Dermis microvascular lymphatic vessel endothelial cell (primary cell): ENCODE results near the gene PALD1. TPM values are rescaled to one million over a fixed set of nuclear protein-coding genes. Genes with fewer than 3 reads are reported as not detected.
A peak's percentile ranks its signal among the peaks of the same experiment; 100 is the strongest.
"Not testable (repeated sequence)": the region's sequence is repeated elsewhere in the genome, so short reads cannot be mapped to it uniquely, and the experiment has no call there.

Experiments used
- DNase-seq, 2 donors: peaks; one replicate each; pipeline versions ENCODE4 v3.0.0 to v3.0.0-alpha.2; 2010; ENCODE audit warnings: low read depth in 2 of 2
- total RNA-seq: library from RNA; depleted of rRNA; stranded (reverse); fragments of >200 nt; gene quantifications from 2 replicates; pipeline ENCODE4 v1.2.1, GENCODE V29; 2014

The PALD1 gene
- total RNA-seq, 1 donor from 2014 or later, result 177 TPM

DNA sequence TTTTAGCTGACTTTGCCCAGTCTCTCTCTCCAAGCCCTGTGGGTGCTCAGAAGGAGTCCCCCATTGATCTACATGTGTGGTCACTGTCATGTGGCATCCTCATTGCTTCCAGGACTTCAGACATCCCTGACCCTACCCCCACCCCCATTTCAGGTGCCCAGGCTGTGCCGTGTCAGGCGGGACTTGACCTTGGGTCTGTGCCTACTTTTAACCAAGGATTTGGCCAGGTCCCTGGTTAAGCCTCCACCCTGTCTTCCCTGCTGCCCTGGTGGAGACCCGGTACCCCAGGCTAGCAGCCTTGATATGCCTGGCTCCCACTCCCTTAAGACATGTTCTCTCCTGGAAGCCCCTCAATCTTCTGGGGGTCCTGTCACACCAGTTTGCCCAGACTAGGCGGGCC, 92.7 kb downstream of the PALD1 start:
- DNase-seq, result no peak

DNA sequence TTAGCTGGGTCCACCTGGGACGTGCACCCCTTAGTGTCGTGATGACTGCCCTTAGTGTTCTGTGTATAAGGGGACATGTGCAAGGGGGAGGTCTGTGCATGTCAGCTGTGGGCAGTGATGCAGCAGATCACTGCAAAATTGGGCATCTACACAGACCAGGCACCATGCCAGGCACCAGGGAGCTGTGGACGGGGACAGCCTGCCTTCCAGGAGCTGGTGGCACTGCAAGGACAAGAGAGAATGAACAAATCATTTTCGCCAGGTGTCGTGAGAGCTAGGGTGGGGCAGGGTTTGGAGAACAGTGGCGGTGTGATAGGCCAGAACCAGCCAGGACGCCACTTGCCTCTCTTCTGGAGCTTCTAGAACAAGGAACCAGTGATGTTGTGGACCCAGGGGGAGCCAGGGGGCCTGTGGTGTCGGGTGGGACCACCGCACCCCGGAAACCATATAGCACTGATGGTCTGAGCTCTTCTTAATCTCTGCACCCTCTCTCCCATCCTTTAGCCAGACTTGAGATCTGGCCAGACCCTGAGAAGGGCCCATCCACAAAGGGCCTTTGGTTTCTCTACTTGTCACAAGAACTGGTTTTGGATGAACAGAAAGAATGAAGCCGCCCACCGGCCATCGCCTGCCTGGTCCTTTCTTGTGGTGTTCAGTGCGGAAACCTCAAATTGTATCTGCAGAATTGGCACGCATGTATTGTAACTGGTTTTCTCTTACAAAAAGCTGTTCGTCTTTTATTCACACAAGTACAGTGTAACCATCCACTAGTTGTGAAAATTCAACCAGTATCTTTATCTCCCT, 93.3 kb downstream of the PALD1 start:
- DNase-seq, result no peak

- DNase-seq, result no peak
Observed at GRCh38 chr10:70573599-70574506, 95.3 kb downstream of the PALD1 start.

DNA sequence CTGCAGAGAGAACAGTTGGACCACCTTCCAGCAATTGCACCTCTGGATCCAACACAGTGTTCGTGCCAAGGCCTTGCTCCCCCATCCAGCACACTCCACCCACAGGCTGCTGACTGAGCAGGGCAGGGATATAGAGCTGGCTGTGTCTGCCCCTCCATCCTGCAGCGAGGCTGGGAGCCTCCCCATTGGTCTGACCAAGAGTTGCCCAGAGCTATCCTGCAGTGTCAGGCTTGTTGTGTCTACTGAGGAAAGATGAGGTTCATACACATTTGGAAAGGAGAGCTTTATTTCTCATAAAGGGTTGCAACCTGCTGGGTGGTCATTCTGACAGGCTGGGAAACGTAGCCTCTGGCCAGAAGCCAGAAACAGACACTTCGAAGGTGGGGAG, 96.9 kb downstream of the PALD1 start:
- DNase-seq, result no peak

GRCh38 chr10:70575874-70576802, 97.6 kb downstream of the PALD1 start:
- no peak for DNase-seq

DNA sequence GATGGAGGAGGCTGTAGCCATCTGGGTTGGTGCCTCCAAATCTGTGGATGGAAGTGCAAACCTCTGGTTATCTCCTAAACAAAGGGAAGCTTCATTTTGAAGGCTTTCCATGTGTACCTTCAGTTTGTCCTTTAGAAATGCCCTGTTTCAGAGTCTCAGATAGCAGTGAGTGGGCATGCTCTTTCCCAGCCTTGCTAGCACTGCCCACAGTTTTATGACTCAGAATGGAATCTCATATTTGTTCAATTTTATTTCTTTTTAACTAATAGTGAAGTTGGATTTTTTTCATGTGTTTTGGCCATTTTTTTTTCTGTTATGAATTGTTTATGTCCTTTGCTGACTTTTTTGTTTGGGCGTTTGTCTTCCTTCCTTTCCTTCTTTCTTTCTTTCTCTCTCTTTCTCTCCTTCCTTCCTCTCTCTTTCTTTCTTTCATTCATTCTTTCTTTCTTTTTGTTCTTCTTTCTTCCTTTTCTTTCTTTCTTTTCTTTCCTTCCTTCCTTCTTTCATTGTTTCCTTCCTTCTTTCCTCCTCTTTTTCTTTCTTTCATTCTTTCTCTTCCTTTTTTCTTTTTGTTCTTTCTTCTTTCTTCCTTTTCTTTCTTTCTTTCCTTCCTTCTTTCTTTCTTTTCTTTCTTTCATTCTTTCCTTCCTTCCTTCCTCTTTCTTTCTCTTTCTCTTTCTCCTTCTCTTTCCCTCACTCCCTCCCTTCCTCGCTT, 98.4 kb downstream of the PALD1 start:
- no peak for DNase-seq

GRCh38 chr10:70578371-70578947, 99.9 kb downstream of the PALD1 start:
- peak in 1 of 2 donors; percentile 14 for DNase-seq

DNA sequence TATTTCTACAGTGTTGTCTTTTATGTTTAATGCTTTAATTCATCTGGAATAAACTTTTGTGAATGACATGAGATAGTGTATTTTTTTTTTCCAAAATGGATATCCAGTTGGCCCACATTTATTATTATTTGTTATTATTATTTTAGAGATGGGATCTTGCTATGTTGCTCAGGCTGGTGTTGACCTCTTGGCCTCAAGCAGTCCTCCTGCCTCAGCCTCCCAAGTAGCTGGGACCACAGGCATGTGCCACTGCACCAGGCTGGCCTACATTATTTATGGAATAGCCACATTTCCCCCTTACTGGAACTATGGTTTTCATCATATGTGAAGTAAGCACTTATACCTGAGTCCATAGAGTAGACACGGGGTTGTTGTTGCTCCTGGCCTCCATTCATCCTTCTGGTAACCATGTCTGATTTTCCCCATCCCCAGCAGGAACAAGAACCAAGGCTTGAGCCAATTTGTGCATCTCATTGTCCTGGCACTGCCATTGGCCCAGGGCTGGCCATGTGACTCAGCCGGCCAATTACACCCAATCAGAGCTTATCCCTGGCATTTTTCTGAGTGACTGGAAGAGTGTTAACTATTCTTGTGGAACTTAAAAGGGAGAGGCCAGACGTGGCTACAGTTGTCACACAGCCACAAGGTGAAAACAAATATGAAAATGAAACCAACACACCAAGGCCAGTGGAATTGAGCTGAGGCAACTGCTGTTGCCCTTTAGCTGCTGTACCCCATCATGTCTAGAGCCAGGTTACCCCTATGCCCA, 100.9 kb downstream of the PALD1 start:
- DNase-seq, result no peak

DNA sequence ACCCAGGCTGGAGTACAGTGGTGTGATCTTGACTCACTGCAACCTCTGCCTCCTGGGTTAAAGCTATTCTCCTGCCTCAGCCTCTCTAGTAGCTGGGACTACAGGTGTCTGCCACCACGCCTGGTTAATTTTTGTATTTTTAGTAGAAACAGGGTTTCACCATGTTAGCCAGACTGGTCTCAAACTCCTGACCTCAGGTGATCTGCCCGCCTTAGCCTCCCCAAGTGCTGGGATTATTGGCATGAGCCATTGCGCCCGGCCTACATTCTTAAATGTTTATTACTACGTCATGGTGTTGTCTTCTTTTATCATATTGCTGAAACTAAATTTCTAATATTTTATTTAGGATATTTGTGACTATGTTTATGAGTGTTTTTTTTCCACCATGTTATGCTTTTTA, 102.6 kb downstream of the PALD1 start:
- DNase-seq, result not testable (repeated sequence)

DNA sequence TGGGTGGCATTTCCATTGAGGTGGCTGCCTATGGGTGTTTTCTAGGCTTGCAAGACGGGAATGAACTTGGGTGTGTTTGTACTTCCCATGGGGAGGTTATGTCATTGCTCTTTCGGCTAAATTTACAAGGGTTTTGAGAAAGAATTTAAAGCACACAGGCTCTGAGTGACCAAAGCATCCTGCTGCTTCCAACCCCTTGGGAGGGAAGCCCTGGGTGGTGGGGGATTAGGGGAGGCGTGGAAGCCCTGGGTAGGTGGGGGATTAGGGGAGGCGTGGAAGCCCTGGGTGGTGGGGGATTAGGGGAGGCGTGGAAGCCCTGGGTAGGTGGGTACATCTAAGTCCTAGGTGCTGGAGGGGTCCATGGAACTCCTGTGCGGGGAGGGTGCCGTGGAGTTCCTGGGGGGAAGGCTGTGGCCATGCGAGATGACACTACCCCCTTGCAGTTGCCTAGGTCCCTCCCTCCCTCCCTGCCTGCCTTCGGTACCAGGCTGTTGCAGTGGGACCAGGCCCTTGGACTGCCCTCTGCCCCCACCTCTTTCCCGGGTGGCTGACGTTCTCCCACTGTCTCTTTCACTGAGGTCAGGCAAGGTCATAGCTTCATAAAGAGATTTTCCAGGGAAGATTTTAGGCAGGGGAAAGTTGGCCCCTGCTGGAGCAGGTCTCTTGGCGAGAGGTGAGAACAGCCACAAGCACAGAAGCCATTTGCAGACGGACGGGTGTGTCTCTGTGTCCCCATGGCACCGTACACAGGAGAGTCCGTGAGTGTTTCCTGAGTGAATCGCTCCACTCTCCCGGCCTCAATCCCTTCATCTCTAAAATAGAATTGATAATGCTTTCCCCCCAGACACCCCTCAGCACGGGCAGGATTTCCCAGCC, 104.5 kb downstream of the PALD1 start:
- DNase-seq, result no peak

DNA sequence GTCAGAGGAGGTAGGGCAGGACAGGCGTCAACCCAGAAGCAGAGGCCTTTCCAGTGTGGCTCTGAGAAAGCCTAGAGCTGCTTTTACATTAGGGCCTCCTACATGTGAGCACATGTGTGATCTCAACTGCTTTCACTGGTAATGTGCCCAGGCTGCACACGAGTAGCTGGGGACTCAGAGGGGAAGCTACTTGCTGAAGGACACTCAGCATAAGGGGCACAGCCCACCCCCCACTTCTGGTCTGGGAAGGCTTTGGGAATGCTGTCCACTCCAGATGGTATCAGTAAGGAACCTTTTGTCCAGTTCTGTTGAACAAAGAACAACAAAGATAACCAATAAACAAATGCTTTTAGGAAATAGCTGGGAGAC, 105.1 kb downstream of the PALD1 start:
- DNase-seq, result no peak

DNA sequence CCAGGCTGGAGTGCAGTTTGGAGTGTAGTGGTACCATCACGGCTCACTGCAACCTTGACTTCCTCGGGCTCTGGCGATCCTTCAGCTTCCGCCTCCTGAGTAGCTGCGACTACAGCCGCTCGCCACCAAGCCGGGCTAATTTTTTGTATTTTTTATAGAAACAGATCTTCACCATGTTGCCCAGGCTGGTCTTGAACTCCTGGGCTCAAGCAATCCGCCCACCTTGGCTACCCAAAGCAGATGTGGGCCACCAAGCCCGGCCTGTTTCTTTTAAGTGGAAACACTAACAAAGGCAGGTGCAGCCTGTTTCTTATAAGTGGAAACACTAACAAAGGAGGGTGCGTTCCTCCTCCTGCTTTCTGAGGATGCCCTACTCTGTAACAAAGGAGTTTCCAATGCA, 105.8 kb downstream of the PALD1 start:
- DNase-seq, result no peak

DNA sequence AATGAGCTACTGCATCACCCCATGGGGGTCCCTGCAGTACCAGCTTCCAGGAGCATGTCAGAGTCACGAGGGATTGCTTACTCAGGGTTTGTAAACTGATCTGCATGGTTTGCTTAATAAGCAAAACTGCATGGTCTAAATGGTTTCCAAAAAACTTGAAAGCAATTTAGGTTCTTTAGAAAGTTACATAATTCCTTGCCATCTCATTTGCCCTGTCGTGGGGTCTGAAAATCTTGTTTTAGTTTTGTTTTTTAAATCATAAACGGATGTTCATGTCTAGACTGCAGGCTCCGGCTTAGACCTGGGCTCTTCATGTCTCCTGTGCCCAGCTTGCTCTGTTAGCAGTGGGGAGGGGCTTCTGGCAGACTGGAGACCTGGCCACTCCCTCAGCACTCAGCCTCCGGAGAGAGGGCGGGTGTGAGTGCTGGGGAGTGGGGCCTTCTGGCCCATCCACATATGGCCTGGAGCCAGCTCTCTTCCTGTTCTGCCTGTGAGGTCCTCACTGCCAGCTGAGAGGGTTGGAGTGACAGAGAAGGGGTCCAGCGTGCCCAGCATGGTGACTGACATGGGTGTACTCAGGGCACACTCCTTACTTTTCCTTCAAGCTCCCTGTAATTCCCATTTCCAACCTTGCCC, 106.5 kb downstream of the PALD1 start:
- peak in 1 of 2 donors; percentile 34 for DNase-seq

- DNase-seq, result no peak
Observed at GRCh38 chr10:70585578-70586169, 107.1 kb downstream of the PALD1 start.

- no peak for DNase-seq
Observed at GRCh38 chr10:70586348-70586930, 107.9 kb downstream of the PALD1 start.

GRCh38 chr10:70587045-70587658, 108.6 kb downstream of the PALD1 start:
- DNase-seq, result no peak

GRCh38 chr10:70588255-70588654, 109.7 kb downstream of the PALD1 start:
- DNase-seq, result no peak
